ENCODE measurements around the gene RPS2. TPM values are rescaled to one million over a fixed set of nuclear protein-coding genes. Genes with fewer than 3 reads are reported as not detected.

RPS2 gene
- total RNA-seq, 1 experiment from 2014 or later: 2,961 TPM

DNA sequence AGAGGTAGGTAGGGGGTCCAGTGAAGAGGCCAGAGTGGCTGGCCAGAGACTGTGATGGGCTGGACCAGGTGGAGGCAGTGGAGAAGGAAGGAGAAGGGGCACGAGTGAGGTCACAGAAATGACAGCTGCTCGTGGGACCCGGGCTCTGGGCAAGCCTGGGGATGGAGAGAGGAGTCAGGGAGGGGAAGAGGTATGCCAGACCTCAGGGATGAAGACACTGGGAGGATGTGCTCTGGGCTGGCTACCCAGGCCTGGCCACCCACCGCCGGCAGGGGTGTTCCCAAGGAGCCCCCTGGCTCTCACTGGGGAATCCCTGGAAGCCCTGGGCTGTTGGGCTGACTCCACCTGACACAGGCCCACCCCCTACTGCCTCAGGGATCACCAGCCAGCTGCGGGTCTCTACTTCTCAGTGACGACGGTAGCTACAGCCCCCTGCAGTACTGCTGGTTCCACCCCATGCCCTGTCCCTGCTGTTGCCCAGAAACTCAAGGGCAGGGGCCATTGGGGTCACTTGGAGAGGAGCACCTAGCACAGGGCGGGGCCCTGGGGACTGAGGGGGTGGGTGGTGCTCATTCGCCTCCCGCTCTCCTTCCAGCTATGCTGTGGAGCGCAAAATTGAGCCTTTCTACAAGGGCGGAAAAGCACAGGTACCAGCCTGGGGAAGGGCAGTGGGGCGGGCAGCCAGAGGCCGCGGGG, 9.0 kb upstream of the RPS2 start:
- no peak overlapping the region for H3K4me3 ChIP-seq (ENCODE audit: low read depth, low read length)

DNA sequence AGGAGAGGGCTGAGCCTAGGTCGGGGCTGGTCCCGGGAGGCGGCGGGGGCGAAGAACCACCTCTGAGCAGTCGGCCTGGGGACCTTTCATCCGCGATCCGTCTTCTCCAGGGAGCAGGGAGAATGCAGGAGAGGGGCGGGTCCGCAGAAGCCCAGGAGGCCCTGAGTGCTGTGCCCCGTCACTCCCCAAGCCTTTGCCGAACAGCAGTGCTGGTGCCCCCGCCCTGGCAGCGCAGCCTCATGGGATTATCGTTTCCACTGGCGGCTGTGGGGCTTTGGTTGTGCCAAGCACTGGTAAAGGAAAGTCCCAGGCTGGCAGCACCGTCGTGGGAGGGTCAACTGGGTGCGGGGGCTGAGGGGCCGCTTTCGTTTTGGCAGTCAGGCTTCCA, 7.9 kb upstream of the RPS2 start:
- Histone ChIP-seq H3K4me1 (no peaks in the 10 kb centered on the region), H3K9me3 (no peaks in the 10 kb centered on the region), H3K4me3 (ENCODE audit: low read depth, low read length) (peak overlapping the region; percentile 99), H3K27me3 (replicated peaks; ENCODE audit: control insufficient read depth, insufficient read depth, low read length) (no peaks in the 10 kb centered on the region), H3K36me3 (ENCODE audit: control insufficient read depth, insufficient read depth, low read length) (no peaks in the 10 kb centered on the region; the same call in 1 of the 2 replicates)
- TF ChIP-seq, protein P1, sequence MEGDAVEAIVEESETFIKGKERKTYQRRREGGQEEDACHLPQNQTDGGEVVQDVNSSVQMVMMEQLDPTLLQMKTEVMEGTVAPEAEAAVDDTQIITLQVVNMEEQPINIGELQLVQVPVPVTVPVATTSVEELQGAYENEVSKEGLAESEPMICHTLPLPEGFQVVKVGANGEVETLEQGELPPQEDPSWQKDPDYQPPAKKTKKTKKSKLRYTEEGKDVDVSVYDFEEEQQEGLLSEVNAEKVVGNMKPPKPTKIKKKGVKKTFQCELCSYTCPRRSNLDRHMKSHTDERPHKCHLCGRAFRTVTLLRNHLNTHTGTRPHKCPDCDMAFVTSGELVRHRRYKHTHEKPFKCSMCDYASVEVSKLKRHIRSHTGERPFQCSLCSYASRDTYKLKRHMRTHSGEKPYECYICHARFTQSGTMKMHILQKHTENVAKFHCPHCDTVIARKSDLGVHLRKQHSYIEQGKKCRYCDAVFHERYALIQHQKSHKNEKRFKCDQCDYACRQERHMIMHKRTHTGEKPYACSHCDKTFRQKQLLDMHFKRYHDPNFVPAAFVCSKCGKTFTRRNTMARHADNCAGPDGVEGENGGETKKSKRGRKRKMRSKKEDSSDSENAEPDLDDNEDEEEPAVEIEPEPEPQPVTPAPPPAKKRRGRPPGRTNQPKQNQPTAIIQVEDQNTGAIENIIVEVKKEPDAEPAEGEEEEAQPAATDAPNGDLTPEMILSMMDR (IDR thresholded peaks at IDR 0.05; ENCODE audit: insufficient read depth in 1 of 2, low read depth in 1 of 2, low read length in 1 of 2, severe bottlenecking in 1 of 2, unreplicated experiment in 1 of 2): no peak
- TSS peak; percentile 36 for BruUV-seq (replicated peaks)
- peaks cover 9% of the 10 kb centered on the region for H3K4me1 Mint-ChIP-seq (ENCODE audit: low read depth, unreplicated experiment)
- no peaks in the 10 kb centered on the region for H3K27me3 Mint-ChIP-seq (ENCODE audit: insufficient read depth, unreplicated experiment)
- H3K9me3 Mint-ChIP-seq (ENCODE audit: unreplicated experiment): no peaks in the 10 kb centered on the region
- H3K27ac Mint-ChIP-seq (ENCODE audit: unreplicated experiment): peak overlapping the region; percentile 15
- CTCF ChIA-PET: no interaction called here
- DNase-seq: peak in 1 of 2 experiments; percentile 24
- H3K4me3 Mint-ChIP-seq (ENCODE audit: unreplicated experiment): peak overlapping the region; percentile 80
- H3K36me3 Mint-ChIP-seq (ENCODE audit: insufficient read depth, unreplicated experiment): peaks cover 26% of the 10 kb centered on the region
- POLR2A ChIA-PET: interaction anchor here (0.7 kb wide), 1 partner anchor 8 kb away, joined by 3 read pairs; the partner anchor contains the start of gene NOXO1
- intact Hi-C loops (cut with micrococcal nuclease; ENCODE audit: unreplicated experiment): no loop called here

More for the DNA sequence above, 9.0 kb upstream of the RPS2 start:
- ChIA-PET CTCF (no interaction called here), POLR2A (no interaction called here)
- no TSS peak for BruUV-seq (replicated peaks)
- intact Hi-C loops (cut with micrococcal nuclease; ENCODE audit: unreplicated experiment): no loop called here
- no peaks in the 10 kb centered on the region; the same call in 1 of the 2 replicates for H3K36me3 ChIP-seq (ENCODE audit: control insufficient read depth, insufficient read depth, low read length)
- Mint-ChIP-seq H3K4me1 (ENCODE audit: low read depth, unreplicated experiment) (peaks cover 9% of the 10 kb centered on the region), H3K36me3 (ENCODE audit: insufficient read depth, unreplicated experiment) (peaks cover 26% of the 10 kb centered on the region), H3K4me3 (ENCODE audit: unreplicated experiment) (no peak overlapping the region), H3K27me3 (ENCODE audit: insufficient read depth, unreplicated experiment) (no peaks in the 10 kb centered on the region), H3K9me3 (ENCODE audit: unreplicated experiment) (no peaks in the 10 kb centered on the region), H3K27ac (ENCODE audit: unreplicated experiment) (no peak overlapping the region)
- H3K9me3 ChIP-seq: no peaks in the 10 kb centered on the region
- H3K4me1 ChIP-seq: no peaks in the 10 kb centered on the region
- no peaks in the 10 kb centered on the region for H3K27me3 ChIP-seq (replicated peaks; ENCODE audit: control insufficient read depth, insufficient read depth, low read length)
- TF ChIP-seq, protein P1 (IDR thresholded peaks at IDR 0.05; ENCODE audit: insufficient read depth in 1 of 2, low read depth in 1 of 2, low read length in 1 of 2, severe bottlenecking in 1 of 2, unreplicated experiment in 1 of 2): no peak
- DNase-seq: no peak

DNA sequence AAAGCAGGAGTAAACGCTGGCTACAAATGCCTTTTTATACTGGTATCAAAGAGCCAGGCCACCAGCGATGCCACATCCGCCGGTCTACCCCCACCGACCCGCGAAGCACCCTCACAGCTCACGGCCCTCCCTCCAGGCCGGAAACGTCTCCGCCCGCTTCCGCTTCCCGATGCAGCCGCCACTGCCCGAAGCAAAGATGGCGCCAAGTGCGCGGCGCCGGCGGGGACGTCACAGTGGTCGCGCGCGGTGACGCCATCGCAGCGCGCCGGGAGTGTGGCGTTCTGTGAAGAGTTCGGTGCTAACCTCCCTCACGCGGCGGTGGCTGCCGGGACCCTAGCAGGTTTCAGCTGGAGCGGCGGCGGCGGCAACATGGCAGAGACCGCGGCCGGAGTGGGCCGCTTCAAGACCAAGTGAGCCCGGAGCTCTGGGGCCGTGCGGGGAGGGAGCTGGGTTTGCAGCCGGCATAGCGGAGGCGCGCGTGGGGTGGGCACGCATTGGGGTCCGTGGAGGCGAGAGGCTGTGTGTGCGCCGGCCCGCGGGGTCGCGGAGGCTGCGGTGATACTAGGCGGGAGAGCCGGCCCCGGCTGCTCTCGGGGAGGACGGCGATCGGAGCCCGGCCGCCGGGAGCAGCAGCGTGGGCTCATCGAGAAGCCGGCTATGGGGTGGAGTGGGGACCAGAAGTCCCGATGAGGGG, 7.3 kb upstream of the RPS2 start, which contains the start of gene TBL3:
Gene TBL3, plus strand, starts transcription at position 258 of the 694 bp plus-strand sequence. Its CDS starts 112 bp downstream, at position 370.
- TF ChIP-seq, protein P1 (IDR thresholded peaks at IDR 0.05; ENCODE audit: insufficient read depth in 1 of 2, low read depth in 1 of 2, low read length in 1 of 2, severe bottlenecking in 1 of 2, unreplicated experiment in 1 of 2): no peak
- CTCF ChIA-PET: interaction anchor here (0.6 to 1.1 kb wide), 3 partner anchors 10 to 119 kb away, joined by 3 to 4 read pairs (median 3); partner anchors contain the start of gene GFER
- H3K27ac Mint-ChIP-seq (ENCODE audit: unreplicated experiment): peak within 1 kb of the TSS; percentile 83
- H3K4me1 Mint-ChIP-seq (ENCODE audit: low read depth, unreplicated experiment): peaks cover 9% of the 10 kb centered on the region
- peak within 1 kb of the TSS; percentile 99 for H3K4me3 ChIP-seq (ENCODE audit: low read depth, low read length)
- H3K27me3 Mint-ChIP-seq (ENCODE audit: insufficient read depth, unreplicated experiment): no peaks in the 10 kb centered on the region
- no peaks in the 10 kb centered on the region; the same call in 1 of the 2 replicates for H3K36me3 ChIP-seq (ENCODE audit: control insufficient read depth, insufficient read depth, low read length)
- H3K4me3 Mint-ChIP-seq (ENCODE audit: unreplicated experiment): peak within 1 kb of the TSS; percentile 80
- H3K27me3 ChIP-seq (replicated peaks; ENCODE audit: control insufficient read depth, insufficient read depth, low read length): no peaks in the 10 kb centered on the region
- peaks cover 26% of the 10 kb centered on the region for H3K36me3 Mint-ChIP-seq (ENCODE audit: insufficient read depth, unreplicated experiment)
- no peaks in the 10 kb centered on the region for H3K4me1 ChIP-seq
- POLR2A ChIA-PET: interaction anchor here (0.6 to 1.2 kb wide), 5 partner anchors 9 to 184 kb away, joined by 3 to 13 read pairs (median 3); partner anchors contain the start of genes GFER, NOXO1 and TRAF7
- H3K9me3 ChIP-seq: no peaks in the 10 kb centered on the region
- no TSS peak for BruUV-seq (replicated peaks)
- intact Hi-C loops (cut with micrococcal nuclease; ENCODE audit: unreplicated experiment): no loop called here
- DNase-seq: peak; percentile 92 to 94
- no peaks in the 10 kb centered on the region for H3K9me3 Mint-ChIP-seq (ENCODE audit: unreplicated experiment)

Data from Caco-2 (cell line).